NCI-H2196 (cell line): ENCODE measurements around the gene FGG.

ENCODE experiments used
- DNase-seq: peaks from one replicate; lab custom pipeline; 2025; ENCODE audit not compliant: unreplicated experiment; lab: John Stamatoyannopoulos, UW

FGG gene

DNA sequence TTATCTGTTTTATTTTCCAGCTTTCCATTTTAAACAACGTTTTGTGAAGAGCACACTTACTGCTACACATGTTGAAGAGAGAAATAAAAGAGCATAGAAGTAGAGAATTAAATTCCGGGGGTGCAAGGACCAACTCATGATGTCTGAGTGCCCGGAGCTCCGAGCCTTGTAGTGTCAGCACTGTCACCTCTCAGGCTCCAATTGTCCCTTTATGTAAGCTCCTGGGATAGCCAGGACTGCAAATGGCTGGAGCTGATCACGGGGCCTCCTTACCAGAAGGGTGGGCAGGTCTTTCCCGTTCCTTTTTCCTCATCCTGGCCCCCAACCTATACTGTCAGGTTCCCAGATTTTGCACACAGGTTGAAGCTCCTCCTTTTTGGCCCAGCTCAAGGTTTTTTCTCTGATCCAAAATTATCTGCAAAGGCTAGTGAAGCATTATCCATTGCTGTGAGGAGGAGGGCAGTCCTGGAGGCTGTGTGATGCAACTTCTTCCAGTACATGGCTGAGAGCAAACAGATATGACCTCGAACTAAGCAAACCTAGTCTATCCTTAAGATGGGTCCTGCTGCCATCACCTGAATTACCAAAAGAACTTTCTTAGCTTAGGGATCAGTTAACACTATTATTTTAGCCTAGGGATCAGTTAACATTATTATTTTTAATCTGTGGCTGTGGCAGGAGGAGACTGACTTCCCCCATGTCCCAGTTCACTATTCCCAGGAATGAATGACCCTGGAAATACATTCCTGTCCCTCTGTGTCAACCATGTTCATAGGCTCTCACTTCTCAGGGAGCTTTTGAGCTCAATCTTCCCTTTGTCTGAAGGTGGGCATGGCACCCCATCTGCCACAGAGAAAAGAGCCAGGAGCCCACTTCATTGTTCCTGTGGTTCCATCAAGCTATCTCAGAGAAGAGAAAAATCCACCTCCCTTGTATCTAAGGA lies at the start of gene FGG:
Gene FGG (minus strand): TSS at position 185 of the 943 bp plus-strand sequence. CDS start 47 bp downstream, at position 138.
- no peak for DNase-seq

- DNase-seq, result no peak
These were observed 47.6 kb upstream of the FGG start for GRCh38 chr4:154660052-154660451.

DNA sequence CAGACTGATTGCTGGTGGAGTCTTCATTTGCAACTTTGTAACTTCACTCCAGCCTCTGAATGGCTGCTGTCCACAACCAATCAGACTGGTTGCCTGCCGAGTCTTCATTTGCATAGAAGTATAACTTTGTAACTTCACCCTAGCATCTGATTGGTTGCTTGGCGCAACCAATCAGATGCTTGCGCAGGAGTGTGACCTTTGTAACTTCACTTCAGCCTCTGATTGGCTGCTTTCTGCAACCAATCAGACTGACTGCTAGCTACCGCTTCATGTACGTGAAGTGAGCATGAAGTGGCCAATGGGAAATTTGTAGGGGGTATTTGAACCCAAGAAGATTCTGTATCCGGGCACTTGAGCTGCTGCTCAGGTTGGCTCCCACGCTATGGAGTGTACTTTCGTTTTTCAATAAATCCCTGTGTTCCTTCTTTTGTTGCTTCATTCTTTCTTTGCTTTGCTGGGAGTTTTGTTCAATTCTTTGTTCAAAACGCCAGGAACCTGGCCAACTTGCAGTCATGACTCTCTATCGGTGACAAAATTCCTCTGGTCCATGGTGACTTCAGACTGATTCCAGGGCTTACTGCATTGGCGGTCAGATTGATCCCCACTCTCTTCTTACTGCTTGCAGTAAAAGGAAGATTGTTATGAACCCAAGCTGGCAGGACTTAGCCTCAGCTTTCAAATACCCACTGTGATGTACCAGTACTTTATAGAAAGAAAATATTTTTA lies 46.4 kb upstream of the FGG start:
- no peak for DNase-seq

DNA sequence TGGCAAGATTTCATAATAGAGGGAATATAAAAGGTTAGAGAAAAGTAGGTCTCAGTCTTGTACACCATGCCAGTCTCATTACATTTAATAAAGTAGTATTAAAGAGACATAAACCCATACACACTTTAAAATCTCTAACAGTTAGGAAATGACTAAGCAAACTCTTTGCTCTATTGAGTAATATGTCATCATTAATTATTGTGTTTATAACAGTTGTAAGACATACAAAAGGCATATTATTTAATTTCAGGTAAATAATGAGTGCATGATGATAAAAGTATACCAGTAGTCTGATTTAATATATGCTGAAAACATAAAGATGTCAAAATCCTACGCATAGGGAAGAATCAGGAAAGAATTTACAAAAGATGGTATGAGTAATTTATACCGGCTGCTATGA lies 31.0 kb upstream of the FGG start:
- DNase-seq, result no peak

GRCh38 chr4:154642373-154643009 lies 30.0 kb upstream of the FGG start:
- DNase-seq, result no peak

- no peak for DNase-seq
These were observed 28.5 kb upstream of the FGG start for GRCh38 chr4:154640999-154641398.

- no peak for DNase-seq
These were observed 21.6 kb upstream of the FGG start for GRCh38 chr4:154634058-154634457.

- DNase-seq, result no peak
These were observed 19.4 kb upstream of the FGG start for GRCh38 chr4:154631828-154632227.

GRCh38 chr4:154630324-154630723 lies 17.9 kb upstream of the FGG start:
- no peak for DNase-seq

DNA sequence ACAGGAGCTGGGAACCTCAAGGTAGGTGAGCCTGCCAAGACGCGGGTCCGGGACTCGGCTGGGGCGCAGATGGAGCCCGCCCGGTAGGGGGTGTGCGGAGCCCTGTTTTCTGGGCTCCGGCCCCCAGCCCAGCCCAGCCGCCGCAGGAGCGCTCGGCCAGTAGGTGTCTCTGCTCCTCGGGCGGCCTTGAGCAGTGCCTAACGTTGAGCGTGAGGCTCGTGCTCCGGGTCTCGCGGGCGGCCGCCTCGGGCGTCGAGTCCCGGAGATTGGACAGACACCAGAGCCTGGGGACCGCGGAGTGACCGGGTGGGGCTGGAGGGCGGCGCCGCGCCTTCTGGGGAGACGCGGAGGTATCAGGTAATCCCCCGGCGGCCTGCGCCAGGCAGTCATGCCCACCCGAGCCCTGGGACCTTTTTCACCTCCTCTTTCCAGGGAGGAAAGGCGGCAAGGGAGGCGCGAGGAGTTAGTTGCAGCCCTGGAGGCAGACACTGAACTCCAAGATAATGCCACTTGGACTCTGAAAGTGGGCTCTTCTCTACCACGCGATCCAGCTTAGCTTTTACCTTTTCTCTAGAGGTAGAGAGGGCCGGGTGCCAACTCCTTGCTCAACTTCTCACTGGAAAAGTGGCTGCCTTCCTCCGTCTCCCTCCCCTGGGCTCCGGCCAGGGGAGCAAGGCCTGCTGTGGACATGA lies 14.5 kb upstream of the FGG start:
- DNase-seq, result no peak

- DNase-seq, result no peak
These were observed 13.5 kb upstream of the FGG start for GRCh38 chr4:154625971-154626370.

- DNase-seq, result no peak
These were observed 11.5 kb upstream of the FGG start for GRCh38 chr4:154623995-154624394.

GRCh38 chr4:154623436-154623835 lies 11.0 kb upstream of the FGG start:
- DNase-seq, result no peak

DNA sequence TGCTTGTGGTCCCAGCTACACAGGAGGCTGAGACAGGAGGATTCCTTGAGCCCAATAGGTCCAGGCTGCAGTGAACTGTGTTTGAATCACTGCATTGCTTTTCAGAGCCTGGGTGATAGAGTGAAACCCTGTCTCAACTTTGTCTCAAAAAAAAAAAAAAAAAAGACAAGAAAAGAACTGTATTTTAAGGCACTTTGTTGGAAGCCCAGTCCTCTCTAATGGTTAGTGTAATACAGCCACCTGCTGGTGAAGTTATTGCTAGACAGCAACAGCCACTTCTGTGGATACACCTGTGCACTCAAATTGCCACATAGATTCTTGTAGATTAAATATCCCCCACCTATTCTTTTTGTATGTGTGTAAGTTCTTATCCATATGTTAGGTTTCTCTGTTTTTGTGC lies 10.1 kb upstream of the FGG start:
- no peak for DNase-seq

GRCh38 chr4:154620111-154620510 lies 7.7 kb upstream of the FGG start:
- no peak for DNase-seq

- DNase-seq, result no peak
These were observed 6.4 kb upstream of the FGG start for GRCh38 chr4:154618708-154619315.

- no peak for DNase-seq
These were observed 5.4 kb upstream of the FGG start for GRCh38 chr4:154617820-154618317.

GRCh38 chr4:154616731-154617130 lies 4.3 kb upstream of the FGG start:
- no peak for DNase-seq

GRCh38 chr4:154616287-154616686 lies 3.8 kb upstream of the FGG start:
- no peak for DNase-seq

GRCh38 chr4:154615211-154615610 lies 2.8 kb upstream of the FGG start:
- DNase-seq, result no peak
